ENCODE data around the gene PTH2R. TPM values are rescaled to one million over a fixed set of nuclear protein-coding genes. Genes with fewer than 3 reads are reported as not detected.

The PTH2R gene
- total RNA-seq, 1 experiment from 2014 or later: 0.48 TPM

DNA sequence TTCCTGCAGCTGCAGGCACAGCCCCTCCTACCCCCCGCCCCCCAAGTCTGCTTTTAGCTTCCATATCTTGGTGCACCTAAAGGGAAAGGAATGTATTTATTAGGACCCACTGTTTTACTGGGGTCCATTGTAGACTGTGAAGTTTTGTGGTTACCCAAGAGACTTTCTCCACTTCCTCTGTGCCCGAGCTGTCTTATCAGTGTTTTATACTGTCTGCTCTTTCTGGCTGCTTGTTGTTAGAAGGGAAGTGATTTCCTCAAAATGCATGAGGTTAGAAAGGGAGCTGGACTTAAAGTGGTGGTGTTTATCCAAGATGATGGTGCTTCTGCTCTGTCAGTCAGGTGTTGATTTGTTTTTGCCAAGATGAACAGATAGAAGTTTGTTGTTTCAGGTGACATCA is 85.0 kb downstream of the PTH2R start (continued):
- TF ChIP-seq, protein P1, sequence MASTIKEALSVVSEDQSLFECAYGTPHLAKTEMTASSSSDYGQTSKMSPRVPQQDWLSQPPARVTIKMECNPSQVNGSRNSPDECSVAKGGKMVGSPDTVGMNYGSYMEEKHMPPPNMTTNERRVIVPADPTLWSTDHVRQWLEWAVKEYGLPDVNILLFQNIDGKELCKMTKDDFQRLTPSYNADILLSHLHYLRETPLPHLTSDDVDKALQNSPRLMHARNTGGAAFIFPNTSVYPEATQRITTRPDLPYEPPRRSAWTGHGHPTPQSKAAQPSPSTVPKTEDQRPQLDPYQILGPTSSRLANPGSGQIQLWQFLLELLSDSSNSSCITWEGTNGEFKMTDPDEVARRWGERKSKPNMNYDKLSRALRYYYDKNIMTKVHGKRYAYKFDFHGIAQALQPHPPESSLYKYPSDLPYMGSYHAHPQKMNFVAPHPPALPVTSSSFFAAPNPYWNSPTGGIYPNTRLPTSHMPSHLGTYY (CRISPR knock-in tag; IDR thresholded peaks at IDR 0.05): no peak
- TF ChIP-seq, protein P2, sequence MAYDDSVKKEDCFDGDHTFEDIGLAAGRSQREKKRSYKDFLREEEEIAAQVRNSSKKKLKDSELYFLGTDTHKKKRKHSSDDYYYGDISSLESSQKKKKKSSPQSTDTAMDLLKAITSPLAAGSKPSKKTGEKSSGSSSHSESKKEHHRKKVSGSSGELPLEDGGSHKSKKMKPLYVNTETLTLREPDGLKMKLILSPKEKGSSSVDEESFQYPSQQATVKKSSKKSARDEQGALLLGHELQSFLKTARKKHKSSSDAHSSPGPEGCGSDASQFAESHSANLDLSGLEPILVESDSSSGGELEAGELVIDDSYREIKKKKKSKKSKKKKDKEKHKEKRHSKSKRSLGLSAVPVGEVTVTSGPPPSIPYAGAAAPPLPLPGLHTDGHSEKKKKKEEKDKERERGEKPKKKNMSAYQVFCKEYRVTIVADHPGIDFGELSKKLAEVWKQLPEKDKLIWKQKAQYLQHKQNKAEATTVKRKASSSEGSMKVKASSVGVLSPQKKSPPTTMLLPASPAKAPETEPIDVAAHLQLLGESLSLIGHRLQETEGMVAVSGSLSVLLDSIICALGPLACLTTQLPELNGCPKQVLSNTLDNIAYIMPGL (CRISPR knock-in tag; IDR thresholded peaks at IDR 0.05): no peak
- TF ChIP-seq FOXJ3 (CRISPR knock-in tag; IDR thresholded peaks at IDR 0.05; ENCODE audit: borderline replicate concordance): no peak

DNA sequence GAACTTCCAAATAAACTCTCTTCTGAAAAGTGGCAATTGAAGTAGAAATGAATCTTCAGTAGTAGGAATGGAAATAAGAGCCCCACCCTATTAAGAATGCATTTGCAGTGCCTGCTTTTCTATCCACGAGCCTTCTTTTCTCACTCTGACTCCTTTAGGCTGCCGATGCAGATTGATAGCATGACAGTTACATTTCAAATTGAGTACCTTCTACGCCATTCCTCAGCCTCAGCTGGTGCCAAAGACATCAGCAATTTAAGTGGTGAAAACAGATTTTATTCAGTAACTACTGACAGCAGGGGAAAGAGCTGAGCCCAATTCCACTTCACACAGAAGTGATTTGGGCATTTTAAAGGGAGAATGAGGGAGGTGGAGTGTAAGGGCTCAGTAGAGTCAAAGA is 85.5 kb downstream of the PTH2R start:
- POLR2A ChIA-PET: no interaction called here
- Mint-ChIP-seq H3K27me3 (ENCODE audit: low read depth) (no peaks in the 10 kb centered on the region), H3K4me1 (peaks cover 20% of the 10 kb centered on the region), H3K36me3 (no peaks in the 10 kb centered on the region), H3K27ac (no peak overlapping the region), H3K9me3 (peaks cover 6% of the 10 kb centered on the region), H3K4me3 (no peak overlapping the region)
- DNase-seq (ENCODE audit: low spot score): no peak
- no peak for ATAC-seq
- CTCF ChIA-PET: no interaction called here
- no peak for TF ChIP-seq FOXJ3 (CRISPR knock-in tag; IDR thresholded peaks at IDR 0.05; ENCODE audit: borderline replicate concordance)
- no peak for TF ChIP-seq GABPB1 (CRISPR knock-in tag; IDR thresholded peaks at IDR 0.05)
- TF ChIP-seq IRF2 (CRISPR knock-in tag; IDR thresholded peaks at IDR 0.05; ENCODE audit: borderline replicate concordance, low read depth): no peak
- no peak for TF ChIP-seq RORB (CRISPR knock-in tag; IDR thresholded peaks at IDR 0.05)
- TF ChIP-seq NR3C1 (CRISPR knock-in tag; conservative IDR thresholded peaks at IDR 0.05; ENCODE audit: low read depth): no peak
- TF ChIP-seq, protein P3, sequence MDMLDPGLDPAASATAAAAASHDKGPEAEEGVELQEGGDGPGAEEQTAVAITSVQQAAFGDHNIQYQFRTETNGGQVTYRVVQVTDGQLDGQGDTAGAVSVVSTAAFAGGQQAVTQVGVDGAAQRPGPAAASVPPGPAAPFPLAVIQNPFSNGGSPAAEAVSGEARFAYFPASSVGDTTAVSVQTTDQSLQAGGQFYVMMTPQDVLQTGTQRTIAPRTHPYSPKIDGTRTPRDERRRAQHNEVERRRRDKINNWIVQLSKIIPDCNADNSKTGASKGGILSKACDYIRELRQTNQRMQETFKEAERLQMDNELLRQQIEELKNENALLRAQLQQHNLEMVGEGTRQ (CRISPR knock-in tag; IDR thresholded peaks at IDR 0.05): no peak
- TF ChIP-seq, protein P4, sequence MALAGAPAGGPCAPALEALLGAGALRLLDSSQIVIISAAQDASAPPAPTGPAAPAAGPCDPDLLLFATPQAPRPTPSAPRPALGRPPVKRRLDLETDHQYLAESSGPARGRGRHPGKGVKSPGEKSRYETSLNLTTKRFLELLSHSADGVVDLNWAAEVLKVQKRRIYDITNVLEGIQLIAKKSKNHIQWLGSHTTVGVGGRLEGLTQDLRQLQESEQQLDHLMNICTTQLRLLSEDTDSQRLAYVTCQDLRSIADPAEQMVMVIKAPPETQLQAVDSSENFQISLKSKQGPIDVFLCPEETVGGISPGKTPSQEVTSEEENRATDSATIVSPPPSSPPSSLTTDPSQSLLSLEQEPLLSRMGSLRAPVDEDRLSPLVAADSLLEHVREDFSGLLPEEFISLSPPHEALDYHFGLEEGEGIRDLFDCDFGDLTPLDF (CRISPR knock-in tag; IDR thresholded peaks at IDR 0.05): no peak
- TF ChIP-seq, protein P5, sequence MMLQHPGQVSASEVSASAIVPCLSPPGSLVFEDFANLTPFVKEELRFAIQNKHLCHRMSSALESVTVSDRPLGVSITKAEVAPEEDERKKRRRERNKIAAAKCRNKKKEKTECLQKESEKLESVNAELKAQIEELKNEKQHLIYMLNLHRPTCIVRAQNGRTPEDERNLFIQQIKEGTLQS (CRISPR knock-in tag; conservative IDR thresholded peaks at IDR 0.05): no peak
- TF ChIP-seq, protein P6, sequence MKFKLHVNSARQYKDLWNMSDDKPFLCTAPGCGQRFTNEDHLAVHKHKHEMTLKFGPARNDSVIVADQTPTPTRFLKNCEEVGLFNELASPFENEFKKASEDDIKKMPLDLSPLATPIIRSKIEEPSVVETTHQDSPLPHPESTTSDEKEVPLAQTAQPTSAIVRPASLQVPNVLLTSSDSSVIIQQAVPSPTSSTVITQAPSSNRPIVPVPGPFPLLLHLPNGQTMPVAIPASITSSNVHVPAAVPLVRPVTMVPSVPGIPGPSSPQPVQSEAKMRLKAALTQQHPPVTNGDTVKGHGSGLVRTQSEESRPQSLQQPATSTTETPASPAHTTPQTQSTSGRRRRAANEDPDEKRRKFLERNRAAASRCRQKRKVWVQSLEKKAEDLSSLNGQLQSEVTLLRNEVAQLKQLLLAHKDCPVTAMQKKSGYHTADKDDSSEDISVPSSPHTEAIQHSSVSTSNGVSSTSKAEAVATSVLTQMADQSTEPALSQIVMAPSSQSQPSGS (CRISPR knock-in tag; IDR thresholded peaks at IDR 0.05; ENCODE audit: borderline replicate concordance, low read depth): no peak
- TF ChIP-seq, protein P7, sequence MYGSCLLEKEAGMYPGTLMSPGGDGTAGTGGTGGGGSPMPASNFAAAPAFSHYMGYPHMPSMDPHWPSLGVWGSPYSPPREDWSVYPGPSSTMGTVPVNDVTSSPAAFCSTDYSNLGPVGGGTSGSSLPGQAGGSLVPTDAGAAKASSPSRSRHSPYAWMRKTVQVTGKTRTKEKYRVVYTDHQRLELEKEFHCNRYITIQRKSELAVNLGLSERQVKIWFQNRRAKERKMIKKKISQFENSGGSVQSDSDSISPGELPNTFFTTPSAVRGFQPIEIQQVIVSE (CRISPR knock-in tag; IDR thresholded peaks at IDR 0.05; ENCODE audit: borderline replicate concordance): no peak
- TF ChIP-seq CREM (CRISPR knock-in tag; IDR thresholded peaks at IDR 0.05): no peak
- TF ChIP-seq TEAD1 (CRISPR knock-in tag; IDR thresholded peaks at IDR 0.05): no peak
- TF ChIP-seq, protein P8, sequence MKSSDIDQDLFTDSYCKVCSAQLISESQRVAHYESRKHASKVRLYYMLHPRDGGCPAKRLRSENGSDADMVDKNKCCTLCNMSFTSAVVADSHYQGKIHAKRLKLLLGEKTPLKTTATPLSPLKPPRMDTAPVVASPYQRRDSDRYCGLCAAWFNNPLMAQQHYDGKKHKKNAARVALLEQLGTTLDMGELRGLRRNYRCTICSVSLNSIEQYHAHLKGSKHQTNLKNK (CRISPR knock-in tag; IDR thresholded peaks at IDR 0.05): no peak
- TF ChIP-seq, protein P9, sequence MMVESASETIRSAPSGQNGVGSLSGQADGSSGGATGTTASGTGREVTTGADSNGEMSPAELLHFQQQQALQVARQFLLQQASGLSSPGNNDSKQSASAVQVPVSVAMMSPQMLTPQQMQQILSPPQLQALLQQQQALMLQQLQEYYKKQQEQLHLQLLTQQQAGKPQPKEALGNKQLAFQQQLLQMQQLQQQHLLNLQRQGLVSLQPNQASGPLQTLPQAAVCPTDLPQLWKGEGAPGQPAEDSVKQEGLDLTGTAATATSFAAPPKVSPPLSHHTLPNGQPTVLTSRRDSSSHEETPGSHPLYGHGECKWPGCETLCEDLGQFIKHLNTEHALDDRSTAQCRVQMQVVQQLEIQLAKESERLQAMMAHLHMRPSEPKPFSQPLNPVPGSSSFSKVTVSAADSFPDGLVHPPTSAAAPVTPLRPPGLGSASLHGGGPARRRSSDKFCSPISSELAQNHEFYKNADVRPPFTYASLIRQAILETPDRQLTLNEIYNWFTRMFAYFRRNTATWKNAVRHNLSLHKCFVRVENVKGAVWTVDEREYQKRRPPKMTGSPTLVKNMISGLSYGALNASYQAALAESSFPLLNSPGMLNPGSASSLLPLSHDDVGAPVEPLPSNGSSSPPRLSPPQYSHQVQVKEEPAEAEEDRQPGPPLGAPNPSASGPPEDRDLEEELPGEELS (CRISPR knock-in tag; IDR thresholded peaks at IDR 0.05): no peak
- no peak for TF ChIP-seq TCF7 (CRISPR knock-in tag; IDR thresholded peaks at IDR 0.05; ENCODE audit: low read depth)
- TF ChIP-seq ZNF121 (CRISPR knock-in tag; IDR thresholded peaks at IDR 0.05): no peak
- no peak for TF ChIP-seq NR1H2 (CRISPR knock-in tag; IDR thresholded peaks at IDR 0.05)
- TF ChIP-seq, protein P10, sequence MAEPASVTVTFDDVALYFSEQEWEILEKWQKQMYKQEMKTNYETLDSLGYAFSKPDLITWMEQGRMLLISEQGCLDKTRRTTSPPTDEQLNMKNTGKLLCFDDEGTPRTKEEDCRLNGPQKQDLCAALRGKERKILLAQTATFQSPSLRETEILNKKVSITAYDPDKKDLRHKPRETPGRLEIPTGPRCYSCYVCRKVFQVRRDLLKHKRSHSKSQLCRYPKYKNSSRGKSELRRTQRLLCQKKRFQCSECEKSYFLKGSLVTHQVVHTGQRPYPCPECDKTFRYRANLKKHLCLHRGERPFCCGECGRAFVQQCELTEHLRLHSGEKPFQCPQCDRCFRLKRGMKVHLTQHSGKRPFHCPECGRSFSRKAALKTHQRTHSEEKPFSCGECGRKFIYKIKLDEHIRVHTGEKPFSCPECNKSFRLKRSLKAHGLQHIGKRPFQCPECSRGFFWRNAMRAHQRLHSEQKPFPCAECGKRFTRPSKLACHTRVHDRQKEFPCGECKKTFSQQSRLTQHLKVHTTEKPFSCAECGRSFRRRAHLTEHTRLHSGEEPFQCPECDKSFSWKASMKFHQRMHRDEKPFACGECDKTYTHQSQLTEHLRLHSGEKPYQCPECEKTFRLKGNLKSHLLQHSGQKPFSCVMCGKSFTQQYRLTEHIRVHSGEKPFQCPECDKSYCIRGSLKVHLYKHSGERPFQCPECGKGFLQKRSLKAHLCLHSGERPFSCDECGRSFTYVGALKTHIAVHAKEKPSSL (CRISPR knock-in tag; conservative IDR thresholded peaks at IDR 0.05): no peak
